SU-DHL-6 (cell line): ENCODE data around the gene ANXA6.

Experiments
- H2AFZ ChIP-seq: fragments of 200-600 bp; sonication (generic); 2 replicates; pipeline ENCODE4 v1.6.1; 2014; ENCODE audit warnings: low read depth, mild to moderate bottlenecking, moderate library complexity, mixed read lengths, antibody characterized with exemption, low read length; ENCODE audit not compliant: severe bottlenecking
- H3F3A ChIP-seq: fragments of 200-600 bp; shearing (Covaris generic); 2 replicates; pipeline ENCODE4 v1.6.0; 2016; ENCODE audit warnings: antibody characterized with exemption, mild to moderate bottlenecking; ENCODE audit not compliant: insufficient read depth
- H3K27ac ChIP-seq: fragments of 200-600 bp; sonication (generic); 2 replicates; pipeline ENCODE4 v1.5.1; 2016; ENCODE audit warnings: low read depth, mild to moderate bottlenecking, low read length, moderate library complexity, mixed read lengths
- H3K27me3 ChIP-seq: fragments of 200-600 bp; sonication (generic), shearing (Covaris generic); 2 replicates; pipeline ENCODE4 v1.6.0; 2014; ENCODE audit warnings: mild to moderate bottlenecking, low read length
- H3K36me3 ChIP-seq: fragments of 200-600 bp; sonication (generic); 2 replicates; pipeline ENCODE4 v1.6.1; 2014; ENCODE audit warnings: mild to moderate bottlenecking, low read length, mixed read lengths
- H3K4me2 ChIP-seq: fragments of 300-600, 200-600 bp; shearing (Covaris generic), sonication (generic); 2 replicates; pipeline ENCODE4 v1.6.0; 2014; ENCODE audit warnings: low read length, low read depth, mild to moderate bottlenecking; ENCODE audit not compliant: poor library complexity, severe bottlenecking
- H3K4me3 ChIP-seq: fragments of 200-600 bp; sonication (generic); 2 replicates; pipeline ENCODE4 v1.5.1; 2014; ENCODE audit warnings: antibody characterized with exemption, low read length, mild to moderate bottlenecking, mixed read lengths; ENCODE audit not compliant: insufficient read depth, poor library complexity, severe bottlenecking
- H3K79me2 ChIP-seq: fragments of 200-600 bp; sonication (generic); 2 replicates; pipeline ENCODE4 v1.6.1; 2014; ENCODE audit warnings: mild to moderate bottlenecking, low read length, moderate library complexity; ENCODE audit not compliant: insufficient read depth
- H3K9ac ChIP-seq: fragments of 200-600 bp; sonication (generic); 2 replicates; pipeline ENCODE4 v1.7.0; 2014; ENCODE audit warnings: mild to moderate bottlenecking, low read length
- H3K9me2 ChIP-seq: fragments of 200-600 bp; sonication (generic); replicated peaks from 2 replicates; pipeline ENCODE4 v1.6.1; 2014; ENCODE audit warnings: low read length; ENCODE audit not compliant: insufficient read depth
- H3K9me3 ChIP-seq: fragments of 200-600 bp; sonication (generic); 2 replicates; pipeline ENCODE4 v1.6.1; 2014; ENCODE audit warnings: low read length, mixed read lengths; ENCODE audit not compliant: insufficient read depth
- H4K20me1 ChIP-seq: fragments of 200-600 bp; sonication (generic); 2 replicates; pipeline ENCODE4 v1.6.1; 2014; ENCODE audit warnings: low read depth, mild to moderate bottlenecking, antibody characterized with exemption, low read length, moderate library complexity, mixed read lengths
- CTCF ChIP-seq: fragments of 200-600 bp; sonication (generic); IDR thresholded peaks from one replicate; pipeline ENCODE4 v1.5.1; 2017; ENCODE audit warnings: antibody characterized with exemption, mild to moderate bottlenecking, low read length, moderate library complexity; ENCODE audit not compliant: insufficient read depth, poor library complexity, severe bottlenecking
- EZH2phosphoT487 ChIP-seq: fragments of 200-600 bp; sonication (generic), shearing (Covaris generic); conservative IDR thresholded peaks from 2 replicates; pipeline ENCODE4 v1.6.1; 2018; ENCODE audit warnings: mild to moderate bottlenecking, antibody characterized with exemption, low read length, moderate library complexity, mixed read lengths

The ANXA6 gene

DNA sequence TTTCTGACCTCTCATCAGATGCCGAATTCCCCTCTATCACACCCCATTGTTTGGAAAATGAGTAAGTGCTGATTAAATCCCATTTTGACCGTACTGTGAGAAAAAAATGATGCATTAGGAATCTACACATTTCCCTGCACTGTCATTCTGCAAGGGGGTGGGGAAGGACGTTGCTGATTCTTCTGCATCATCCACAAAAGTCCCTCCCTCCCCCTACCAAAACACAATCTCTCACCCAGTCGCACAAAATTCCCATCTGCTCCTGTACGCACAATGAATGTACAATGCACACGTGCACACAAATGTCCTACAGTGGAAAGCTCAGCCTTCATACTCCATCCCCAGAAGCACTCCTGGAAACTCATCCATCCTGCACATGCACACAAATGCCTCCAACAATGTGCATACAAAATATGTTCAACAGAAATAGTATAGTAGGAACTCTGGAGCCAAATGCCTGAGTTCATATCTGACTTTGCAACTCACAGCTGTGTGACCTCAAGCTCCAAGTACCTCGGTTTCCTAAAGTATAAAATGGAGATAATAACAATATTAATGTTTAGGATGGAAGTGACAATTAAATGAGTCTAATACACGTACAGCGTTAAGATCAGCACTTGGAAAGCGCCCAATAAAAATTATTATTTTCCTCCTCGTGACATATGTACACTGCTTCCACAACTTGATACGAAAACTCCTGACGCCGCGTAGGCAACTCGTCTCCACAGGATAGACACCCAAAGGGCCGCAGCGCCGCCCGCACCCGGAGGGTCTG is 77.6 kb downstream of the ANXA6 start:
- Histone ChIP-seq H3K4me3 (peak overlapping the region; percentile 83), H2AFZ (peak overlapping the region; percentile 5), H4K20me1 (no peaks in the 10 kb centered on the region), H3K36me3 (0 out of 2 replicates have a peak, but pooled peaks cover 10% of the 10 kb centered on the region), H3K4me2 (peak overlapping the region; percentile 91), H3K9me3 (no peaks in the 10 kb centered on the region), H3K9ac (peak overlapping the region; percentile 84), H3K79me2 (peaks cover 81% of the 10 kb centered on the region), H3K27ac (peak overlapping the region; percentile 81), H3K27me3 (no peaks in the 10 kb centered on the region), H3K9me2 (no peaks in the 10 kb centered on the region), H3F3A (peaks cover 30% of the 10 kb centered on the region; the same call in 1 of the 2 replicates)
- TF ChIP-seq EZH2phosphoT487 (no peak), CTCF (no peak)

DNA sequence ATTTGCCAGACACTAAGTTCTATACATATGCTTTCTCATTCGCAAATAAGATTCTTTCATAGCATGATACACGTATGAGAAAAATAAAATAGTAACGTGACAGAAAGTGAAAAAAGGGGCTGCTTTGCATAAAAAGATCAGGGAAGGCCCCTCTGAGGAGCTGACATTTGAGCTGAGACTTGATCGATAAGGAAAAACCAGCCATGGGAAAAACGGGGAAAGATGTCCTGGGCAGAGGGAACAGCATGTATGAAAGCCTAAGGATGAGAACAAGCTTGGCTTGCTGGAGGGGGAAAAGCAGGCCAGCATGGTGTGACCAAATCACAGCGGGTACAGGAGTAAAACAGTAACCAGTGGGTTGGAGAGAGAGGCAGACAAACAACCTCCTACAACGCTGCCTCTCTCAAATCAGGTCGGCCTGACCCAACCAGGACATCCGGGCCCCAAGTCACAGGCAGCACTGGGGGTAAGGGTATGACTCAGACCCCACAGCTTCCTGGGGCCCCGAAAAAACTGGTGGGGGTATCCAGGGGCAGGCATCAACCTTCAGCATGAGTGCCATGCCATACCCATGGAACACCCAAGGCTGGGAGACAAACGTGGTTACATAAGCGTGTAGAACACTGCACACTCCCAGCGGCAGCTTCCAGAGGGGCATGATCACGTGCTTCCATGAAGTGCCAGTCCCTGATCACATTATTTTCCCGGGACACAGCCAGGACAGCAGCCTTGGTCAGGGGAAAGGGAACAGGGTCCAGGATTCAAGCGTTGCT is 78.9 kb downstream of the ANXA6 start:
- TF ChIP-seq EZH2phosphoT487 (no peak), CTCF (no peak)
- H3K4me3 ChIP-seq: no peak overlapping the region
- H3K79me2 ChIP-seq: peaks cover 91% of the 10 kb centered on the region
- H4K20me1 ChIP-seq: no peaks in the 10 kb centered on the region
- H3F3A ChIP-seq: peaks cover 22% of the 10 kb centered on the region; the same call in 1 of the 2 replicates
- H3K4me2 ChIP-seq: peak overlapping the region; percentile 91
- H3K27me3 ChIP-seq: no peaks in the 10 kb centered on the region
- no peak overlapping the region for H2AFZ ChIP-seq
- H3K9ac ChIP-seq: peak overlapping the region; percentile 32
- H3K9me2 ChIP-seq: no peaks in the 10 kb centered on the region
- H3K9me3 ChIP-seq: no peaks in the 10 kb centered on the region
- H3K27ac ChIP-seq: peak overlapping the region; percentile 45
- peaks cover 10% of the 10 kb centered on the region; the same call in 1 of the 2 replicates for H3K36me3 ChIP-seq

- TF ChIP-seq EZH2phosphoT487 (no peak), CTCF (no peak)
- Histone ChIP-seq H3K79me2 (peaks cover 95% of the 10 kb centered on the region), H3K4me2 (peak overlapping the region; percentile 91), H3K9me2 (no peaks in the 10 kb centered on the region), H3K4me3 (no peak overlapping the region), H2AFZ (no peak overlapping the region), H3K9ac (peak overlapping the region; percentile 32), H3K27me3 (no peaks in the 10 kb centered on the region), H4K20me1 (no peaks in the 10 kb centered on the region), H3K36me3 (peaks cover 10% of the 10 kb centered on the region; the same call in 1 of the 2 replicates), H3F3A (peaks cover 17% of the 10 kb centered on the region; the same call in 1 of the 2 replicates), H3K9me3 (no peaks in the 10 kb centered on the region), H3K27ac (peak overlapping the region; percentile 45; the same call in 1 of the 2 replicates)
Observed at GRCh38 chr5:151077967-151078366, 79.6 kb downstream of the ANXA6 start.
